Upper lobe of right lung (tissue), 1 donor: ENCODE data around the gene ATF7IP. TPM values are rescaled to one million over a fixed set of nuclear protein-coding genes. Genes with fewer than 3 reads are reported as not detected.
A peak's percentile ranks its signal among the peaks of the same experiment; 100 is the strongest.
"Not testable (repeated sequence)": the region's sequence is repeated elsewhere in the genome, so short reads cannot be mapped to it uniquely, and the experiment has no call there.

Source experiments
- ATAC-seq: fragments of 200-7000 bp; cut with Tn5 transposase; one replicate; pipeline ENCODE4 v1.9.1; 2020; ENCODE audit warnings: mild to moderate bottlenecking, moderate library complexity
- DNase-seq: peaks from one replicate; pipeline ENCODE4 v3.0.0-alpha.2; 2020
- H3K27ac ChIP-seq: fragments of 200-600 bp; one replicate; pipeline ENCODE4 v1.8.0; 2022
- H3K27me3 ChIP-seq: fragments of 200-600 bp; one replicate; pipeline ENCODE4 v1.8.0; 2022; ENCODE audit warnings: mild to moderate bottlenecking
- H3K36me3 ChIP-seq: fragments of 200-600 bp; one replicate; pipeline ENCODE4 v1.8.0; 2022
- H3K4me1 ChIP-seq: fragments of 200-600 bp; one replicate; pipeline ENCODE4 v1.8.0; 2022
- H3K4me3 ChIP-seq: fragments of 200-600 bp; one replicate; pipeline ENCODE4 v1.8.0; 2022; ENCODE audit warnings: mild to moderate bottlenecking
- H3K9me3 ChIP-seq: fragments of 200-600 bp; one replicate; pipeline ENCODE4 v1.8.0; 2022
- intact Hi-C: fragments of 100-400 bp; cut with DNase I; formaldehyde crosslinking; loops from one replicate; pipeline ENCODE4 v1.11.0; 2022
- total RNA-seq: library from RNA; stranded (reverse); fragmentation: NEBNext Ultra II Directional; extraction: Animal tissue kit (Norgen Biotek cat#: 25700); gene quantifications from one replicate; pipeline ENCODE4 v1.2.1, GENCODE V29; 2021
- TF ChIP-seq, protein P1 (sequence below): fragments of 200-600 bp; IDR thresholded peaks from one replicate; pipeline ENCODE4 v1.8.0; 2022; ENCODE audit warnings: antibody characterized with exemption
- donor health status: DM: no; HTN: yes; CAD: no; lungs with severe emphysema.

The ATF7IP gene
- total RNA-seq, 1 donor from 2014 or later, result 64.0 TPM

DNA sequence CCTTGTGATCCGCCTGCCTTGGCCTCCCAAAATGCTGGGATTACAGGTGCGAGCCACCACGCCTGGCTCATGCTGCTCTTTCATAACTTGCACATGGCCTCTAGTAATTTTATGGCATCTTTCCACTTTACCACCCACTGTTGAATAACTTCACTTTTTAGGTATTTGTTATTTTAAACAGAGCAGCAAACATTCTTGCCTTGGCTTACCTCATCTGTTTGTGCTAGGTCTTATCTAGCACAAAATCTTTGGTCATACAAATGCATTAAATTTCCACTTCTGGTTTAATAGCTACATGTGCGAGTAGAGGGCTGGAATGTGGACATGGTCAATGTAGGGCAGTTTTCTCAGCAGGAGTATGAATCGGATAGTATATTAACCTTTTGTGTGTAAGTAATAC, 38.8 kb upstream of the ATF7IP start:
- TF ChIP-seq, protein P1, sequence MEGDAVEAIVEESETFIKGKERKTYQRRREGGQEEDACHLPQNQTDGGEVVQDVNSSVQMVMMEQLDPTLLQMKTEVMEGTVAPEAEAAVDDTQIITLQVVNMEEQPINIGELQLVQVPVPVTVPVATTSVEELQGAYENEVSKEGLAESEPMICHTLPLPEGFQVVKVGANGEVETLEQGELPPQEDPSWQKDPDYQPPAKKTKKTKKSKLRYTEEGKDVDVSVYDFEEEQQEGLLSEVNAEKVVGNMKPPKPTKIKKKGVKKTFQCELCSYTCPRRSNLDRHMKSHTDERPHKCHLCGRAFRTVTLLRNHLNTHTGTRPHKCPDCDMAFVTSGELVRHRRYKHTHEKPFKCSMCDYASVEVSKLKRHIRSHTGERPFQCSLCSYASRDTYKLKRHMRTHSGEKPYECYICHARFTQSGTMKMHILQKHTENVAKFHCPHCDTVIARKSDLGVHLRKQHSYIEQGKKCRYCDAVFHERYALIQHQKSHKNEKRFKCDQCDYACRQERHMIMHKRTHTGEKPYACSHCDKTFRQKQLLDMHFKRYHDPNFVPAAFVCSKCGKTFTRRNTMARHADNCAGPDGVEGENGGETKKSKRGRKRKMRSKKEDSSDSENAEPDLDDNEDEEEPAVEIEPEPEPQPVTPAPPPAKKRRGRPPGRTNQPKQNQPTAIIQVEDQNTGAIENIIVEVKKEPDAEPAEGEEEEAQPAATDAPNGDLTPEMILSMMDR, result no peak
- H3K4me1 ChIP-seq, result no peaks in the 10 kb centered on the region
- H3K9me3 ChIP-seq, result no peaks in the 10 kb centered on the region
- no peaks in the 10 kb centered on the region for H3K27me3 ChIP-seq
- no peak overlapping the region for H3K27ac ChIP-seq
- DNase-seq (no peak), ATAC-seq (no peak)
- H3K4me3 ChIP-seq, result no peak overlapping the region
- H3K36me3 ChIP-seq, result no peaks in the 10 kb centered on the region
- intact Hi-C loops, result no loop called here

DNA sequence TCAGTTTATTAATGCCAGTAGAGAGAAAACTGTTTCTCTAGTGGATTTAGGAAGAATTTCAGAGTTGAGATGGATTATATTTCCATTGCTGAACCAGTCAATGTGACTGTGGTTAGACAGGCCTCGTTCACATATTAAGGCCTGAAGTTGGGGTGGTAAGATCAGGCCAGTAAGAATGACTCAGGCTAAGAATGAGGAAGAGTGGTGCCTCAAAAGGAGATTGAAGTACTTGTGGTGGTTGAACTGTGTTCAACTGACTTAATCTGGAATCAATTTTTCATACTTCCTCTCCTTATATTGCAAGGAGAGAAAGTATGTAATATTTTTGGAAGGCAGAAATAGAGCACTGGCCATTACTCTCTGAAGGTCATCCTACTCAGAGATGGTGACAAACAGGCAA, 37.8 kb upstream of the ATF7IP start:
- intact Hi-C loops, result no loop called here
- peak; percentile 78 for ATAC-seq
- Histone ChIP-seq H3K36me3 (no peaks in the 10 kb centered on the region), H3K27ac (no peak overlapping the region), H3K27me3 (no peaks in the 10 kb centered on the region), H3K4me3 (no peak overlapping the region), H3K4me1 (no peaks in the 10 kb centered on the region), H3K9me3 (peaks cover 2% of the 10 kb centered on the region)
- TF ChIP-seq, protein P1, result no peak
- no peak for DNase-seq

DNA sequence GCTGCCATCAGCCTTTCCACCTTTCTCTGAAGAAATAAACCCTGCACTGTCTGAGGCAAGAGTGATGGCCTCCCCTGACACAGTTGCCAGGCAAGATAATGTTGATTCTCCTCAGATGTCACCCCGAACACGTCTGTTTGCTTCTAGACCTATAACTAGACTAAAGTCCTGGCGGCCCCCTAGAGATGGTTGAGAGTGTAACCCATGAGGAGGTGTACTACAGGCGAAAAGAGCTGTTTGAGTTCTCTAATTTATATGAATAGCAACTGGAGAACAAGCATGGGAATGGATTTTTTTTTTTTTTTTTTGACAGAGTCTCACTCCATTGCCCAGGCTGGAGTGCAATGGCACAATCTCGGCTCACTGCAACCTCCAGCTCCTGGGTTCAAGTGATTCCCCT, 33.0 kb upstream of the ATF7IP start:
- TF ChIP-seq, protein P1, result no peak
- ATAC-seq, result no peak
- Histone ChIP-seq H3K4me3 (no peak overlapping the region), H3K4me1 (no peaks in the 10 kb centered on the region), H3K27ac (no peak overlapping the region), H3K9me3 (peaks cover 7% of the 10 kb centered on the region), H3K36me3 (no peaks in the 10 kb centered on the region), H3K27me3 (no peaks in the 10 kb centered on the region)
- no peak for DNase-seq
- intact Hi-C loops, result no loop called here

DNA sequence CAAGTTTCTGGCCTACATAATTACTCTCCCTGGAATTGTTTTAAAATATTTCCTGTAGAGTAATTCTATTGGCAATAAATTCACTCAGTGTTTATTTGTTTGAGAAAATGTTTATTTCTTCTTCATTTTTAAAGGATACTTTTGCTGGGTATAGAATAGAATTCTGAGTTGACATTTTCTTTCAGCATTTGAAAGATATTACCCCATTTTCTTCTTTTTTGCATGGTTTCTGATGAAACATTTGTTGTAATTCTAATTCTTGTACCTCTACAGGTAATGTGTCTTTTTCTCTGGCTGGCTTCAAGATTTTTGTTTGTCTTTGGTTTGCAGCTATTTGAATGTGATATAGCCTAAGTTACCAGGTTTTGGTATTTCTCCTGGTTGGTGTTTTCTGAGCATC, 25.1 kb upstream of the ATF7IP start:
- Histone ChIP-seq H3K27me3 (no peaks in the 10 kb centered on the region), H3K27ac (no peak overlapping the region), H3K4me3 (no peak overlapping the region), H3K9me3 (peaks cover 18% of the 10 kb centered on the region), H3K4me1 (no peaks in the 10 kb centered on the region), H3K36me3 (no peaks in the 10 kb centered on the region)
- TF ChIP-seq, protein P1, result no peak
- DNase-seq, result no peak
- ATAC-seq, result no peak
- intact Hi-C loops, result no loop called here

DNA sequence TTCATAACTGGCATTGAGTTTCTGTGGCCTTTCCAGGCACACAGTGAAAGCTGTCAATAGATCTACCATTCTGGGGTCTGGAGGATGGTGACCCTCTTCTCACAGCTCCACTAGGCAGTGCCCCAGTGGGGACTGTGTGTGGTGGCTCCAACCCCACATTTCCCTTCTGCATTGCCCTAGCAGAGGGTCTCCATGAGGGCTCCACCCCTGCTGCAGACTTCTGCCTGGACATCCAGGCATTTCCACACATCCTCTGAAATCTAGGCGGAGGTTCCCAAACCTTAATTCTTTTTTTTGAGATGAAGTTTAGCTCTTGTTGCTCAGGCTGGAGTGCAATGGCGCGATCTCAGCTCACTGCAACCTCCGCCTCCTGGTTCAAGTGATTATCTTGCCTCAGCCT, 14.0 kb upstream of the ATF7IP start:
- ATAC-seq, intact Hi-C loops, H3K4me1 ChIP-seq, H3K4me3 ChIP-seq, DNase-seq, H3K27me3 ChIP-seq, H3K27ac ChIP-seq, H3K36me3 ChIP-seq: not testable (repeated sequence)
- peaks cover 13% of the 10 kb centered on the region for H3K9me3 ChIP-seq

DNA sequence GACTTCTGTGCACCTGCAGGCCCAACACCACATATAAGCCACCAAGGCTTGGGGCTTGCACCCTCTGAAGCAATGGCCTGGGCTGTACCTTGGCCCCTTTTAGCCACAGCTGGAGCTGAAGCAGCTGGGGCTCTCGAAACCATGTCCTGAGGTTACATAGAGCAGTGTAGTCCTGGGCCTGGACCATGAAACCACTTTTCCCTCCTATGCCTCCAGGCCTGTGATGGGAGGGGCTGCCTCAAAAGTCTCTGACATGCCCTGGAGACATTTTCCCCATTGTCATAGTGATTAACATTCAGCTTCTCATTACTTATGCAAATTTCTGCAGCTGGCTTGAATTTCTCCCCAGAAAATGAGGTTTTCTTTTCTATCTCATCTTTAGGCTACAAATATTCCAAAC, 13.4 kb upstream of the ATF7IP start:
- H3K27me3 ChIP-seq, H3K4me3 ChIP-seq, H3K27ac ChIP-seq, DNase-seq, H3K4me1 ChIP-seq, intact Hi-C loops, H3K36me3 ChIP-seq, ATAC-seq: not testable (repeated sequence)
- H3K9me3 ChIP-seq, result peaks cover 13% of the 10 kb centered on the region

DNA sequence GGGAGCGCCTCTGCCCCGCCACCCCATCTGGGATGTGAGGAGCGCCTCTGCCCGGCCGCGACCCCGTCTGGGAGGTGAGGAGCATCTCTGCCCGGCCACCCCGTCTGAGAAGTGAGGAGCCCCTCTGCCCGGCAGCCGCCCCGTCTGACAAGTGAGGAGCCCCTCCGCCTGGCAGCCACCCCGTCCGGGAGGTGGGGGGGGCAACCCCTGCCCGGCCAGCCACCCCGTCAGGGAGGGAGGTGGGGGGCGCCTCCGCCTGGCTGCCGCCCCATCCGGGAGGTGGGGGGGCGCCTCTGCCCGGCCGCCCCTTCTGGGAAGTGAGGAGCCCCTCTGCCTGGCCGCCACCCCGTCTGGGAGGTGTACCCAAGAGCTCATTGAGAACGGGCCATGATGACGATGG, 10.8 kb upstream of the ATF7IP start:
- ATAC-seq, DNase-seq, H3K27ac ChIP-seq, H3K4me3 ChIP-seq, H3K4me1 ChIP-seq, H3K36me3 ChIP-seq, intact Hi-C loops, H3K27me3 ChIP-seq: not testable (repeated sequence)
- H3K9me3 ChIP-seq, result peaks cover 13% of the 10 kb centered on the region
